Activated CD4-positive, alpha-beta T cell treated with anti-CD3 and anti-CD28 coated beads, Interleukin-2, amount 50 U/mL, for 1 hour (primary cell): ENCODE data around the gene SPINK1.
"Not testable (repeated sequence)": the region's sequence is repeated elsewhere in the genome, so short reads cannot be mapped to it uniquely, and the experiment has no call there.

Experiments
- DNase-seq: peaks from one replicate; pipeline ENCODE4 v3.0.0-alpha.2; 2020

The SPINK1 gene

DNA sequence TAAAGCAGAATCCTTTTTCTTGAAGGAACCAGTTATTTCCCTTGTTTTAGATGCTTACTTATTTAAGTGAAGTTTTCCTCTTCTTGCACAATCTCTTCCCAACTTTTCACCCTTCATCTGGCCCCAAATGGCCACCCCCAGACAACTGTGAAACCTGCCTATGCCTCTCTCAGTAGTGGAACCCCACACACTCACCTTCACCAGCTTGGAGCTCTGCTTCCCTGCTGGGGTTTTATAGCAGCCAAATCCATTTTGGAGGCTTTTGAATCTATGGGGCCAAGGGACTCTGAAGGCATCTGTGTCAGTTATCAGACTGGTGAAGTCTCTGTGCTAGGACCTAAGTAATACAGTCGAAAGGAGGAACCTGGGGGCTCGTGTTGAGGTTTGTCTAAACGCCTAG, 22.9 kb upstream of the SPINK1 start:
- DNase-seq = no peak

DNA sequence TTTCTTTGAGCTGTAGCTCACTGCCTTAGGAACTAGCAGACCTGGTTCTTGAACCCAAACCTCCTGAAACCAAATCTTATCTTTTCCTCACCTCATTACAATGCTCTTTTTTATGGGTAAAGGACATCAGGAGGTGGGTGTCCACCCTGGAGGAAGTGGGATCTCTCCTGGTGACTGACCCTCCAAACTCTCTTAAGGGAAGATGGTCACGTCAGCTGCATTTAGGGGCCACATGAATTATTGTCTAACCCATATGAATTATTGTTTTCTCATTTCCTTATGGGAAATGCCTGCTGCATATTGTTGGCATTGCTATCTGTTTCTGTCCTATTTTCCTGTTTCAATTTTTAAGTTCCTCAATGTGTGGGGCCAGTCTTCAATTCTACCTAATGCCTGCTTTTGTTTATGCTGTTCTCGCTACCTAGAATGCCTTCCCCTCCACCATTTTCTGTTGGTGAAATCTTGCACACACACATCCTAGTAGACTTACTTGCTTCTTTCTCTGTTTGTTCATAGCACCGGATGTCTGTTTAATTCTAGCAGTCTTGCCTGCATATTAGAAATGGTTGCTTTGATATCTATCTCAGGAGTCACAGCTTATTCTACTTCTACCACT, 22.0 kb upstream of the SPINK1 start:
- no peak for DNase-seq

GRCh38 chr5:147852365-147852764, 20.9 kb upstream of the SPINK1 start:
- no peak for DNase-seq

DNA sequence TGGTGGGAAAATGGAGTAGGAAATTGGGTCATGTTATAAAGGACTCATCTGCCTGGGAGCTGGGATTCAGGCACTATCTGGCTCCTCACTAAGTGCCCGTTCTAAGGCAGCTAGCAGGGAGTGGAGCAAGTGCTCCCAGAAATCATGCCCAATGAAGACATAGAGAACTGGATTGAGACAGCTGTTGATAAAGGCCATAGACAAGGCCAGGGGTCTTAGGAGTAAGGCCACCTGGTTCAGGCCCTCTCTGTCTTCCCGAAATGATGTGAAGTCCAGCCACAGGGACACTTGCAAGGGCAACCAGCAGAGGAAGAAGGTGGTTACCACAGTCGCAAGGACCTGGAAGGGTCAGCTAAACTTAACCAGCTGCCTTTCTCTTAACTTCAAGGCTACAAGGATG, 20.1 kb upstream of the SPINK1 start:
- DNase-seq = no peak

DNA sequence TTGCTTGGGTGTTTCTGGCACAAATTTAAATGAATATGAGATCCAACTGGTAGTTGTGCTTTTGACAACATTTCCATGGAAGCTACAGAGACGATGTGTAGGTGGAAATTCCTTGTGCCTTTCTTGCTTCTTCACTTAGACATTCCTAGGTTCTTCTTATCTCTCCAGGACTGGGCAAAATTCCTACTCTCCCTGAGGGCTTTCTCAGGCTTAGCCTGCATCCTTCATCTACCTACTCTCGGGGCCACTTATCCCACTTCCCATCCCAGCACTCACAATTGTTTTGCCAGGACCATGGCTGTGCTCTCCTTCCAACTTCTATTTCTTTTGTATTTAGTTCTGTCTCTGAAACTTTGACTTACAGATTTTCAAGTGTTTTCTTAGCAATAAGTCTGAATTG, 17.8 kb upstream of the SPINK1 start:
- DNase-seq = no peak

- DNase-seq = no peak
Measured at GRCh38 chr5:147845618-147846017, 14.1 kb upstream of the SPINK1 start.

GRCh38 chr5:147844846-147845245, 13.4 kb upstream of the SPINK1 start:
- DNase-seq = no peak

DNA sequence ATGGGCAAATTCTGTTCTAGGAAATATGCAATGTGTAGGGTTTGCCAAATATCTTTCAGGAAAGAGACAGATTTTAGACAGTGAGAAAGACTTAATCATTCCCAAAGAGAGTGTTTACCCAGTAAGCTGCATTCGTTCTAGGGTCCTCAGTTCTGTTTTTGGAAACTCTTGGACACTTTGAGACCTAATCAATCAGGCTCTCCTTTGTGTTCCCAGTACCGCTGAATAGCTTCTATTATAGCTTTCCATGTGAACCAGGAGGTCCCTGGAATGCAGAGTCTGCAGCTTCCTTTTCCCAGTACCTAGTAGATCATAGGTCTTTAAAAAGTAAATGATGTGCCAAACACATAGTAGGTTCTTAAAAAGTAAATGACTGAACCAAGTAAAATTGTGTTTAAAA, 11.4 kb upstream of the SPINK1 start:
- DNase-seq = no peak

GRCh38 chr5:147836439-147836838, 5.0 kb upstream of the SPINK1 start:
- no peak for DNase-seq

GRCh38 chr5:147835386-147835798, 3.9 kb upstream of the SPINK1 start:
- no peak for DNase-seq

DNA sequence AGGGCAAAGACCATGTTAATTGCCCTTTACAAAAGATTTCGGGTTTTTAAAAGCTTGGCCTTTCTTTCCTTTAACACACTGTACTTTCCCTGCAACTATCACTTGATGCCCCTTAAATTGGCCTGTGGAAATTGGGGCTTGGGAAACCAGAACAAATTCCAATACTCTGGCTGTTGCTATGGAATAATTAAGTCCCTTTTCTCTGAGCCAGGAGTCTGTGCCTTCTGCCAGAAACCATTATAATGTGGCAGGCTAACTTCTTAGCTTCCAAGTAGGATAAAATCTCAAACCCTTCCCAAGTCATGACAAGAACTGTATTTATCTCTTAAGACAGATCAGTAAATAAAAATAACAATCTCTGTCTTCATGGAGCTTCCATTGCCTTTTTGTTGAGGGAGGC, 1.1 kb upstream of the SPINK1 start:
- DNase-seq = no peak

GRCh38 chr5:147830035-147830434, 1.4 kb downstream of the SPINK1 start:
- DNase-seq = no peak

- not testable (repeated sequence) for DNase-seq
Measured at GRCh38 chr5:147827017-147827416, 4.5 kb downstream of the SPINK1 start.

- DNase-seq = no peak
Measured at GRCh38 chr5:147826361-147826760, 5.1 kb downstream of the SPINK1 start.

GRCh38 chr5:147822686-147823491, 8.6 kb downstream of the SPINK1 start:
- peak; percentile 28 for DNase-seq

GRCh38 chr5:147822222-147822621, 9.2 kb downstream of the SPINK1 start:
- not testable (repeated sequence) for DNase-seq

GRCh38 chr5:147821766-147822165, 9.7 kb downstream of the SPINK1 start:
- no peak for DNase-seq

DNA sequence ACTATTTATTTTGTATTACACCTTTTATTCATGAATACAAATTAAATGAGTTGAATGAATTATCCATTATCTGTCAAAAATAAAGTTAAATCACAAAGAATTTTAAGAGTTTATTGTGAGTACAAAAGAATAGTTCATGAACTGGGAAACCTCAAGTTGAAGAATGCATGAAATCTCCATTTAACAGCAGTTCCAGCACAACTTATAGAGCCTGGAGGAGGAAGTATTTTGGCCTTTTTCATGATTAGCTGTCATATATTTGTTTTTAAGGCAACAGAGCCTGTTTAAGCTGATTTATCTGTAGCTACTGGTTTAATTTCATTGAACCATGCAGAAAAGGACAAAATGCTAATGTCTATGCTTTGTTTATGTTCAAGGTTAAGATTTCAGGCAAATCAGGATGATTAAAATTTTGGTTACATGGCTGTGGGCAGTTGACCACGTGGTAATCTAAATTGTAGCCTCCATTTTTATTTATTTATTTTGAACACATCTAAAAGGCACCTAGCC, 12.2 kb downstream of the SPINK1 start:
- DNase-seq = no peak

DNA sequence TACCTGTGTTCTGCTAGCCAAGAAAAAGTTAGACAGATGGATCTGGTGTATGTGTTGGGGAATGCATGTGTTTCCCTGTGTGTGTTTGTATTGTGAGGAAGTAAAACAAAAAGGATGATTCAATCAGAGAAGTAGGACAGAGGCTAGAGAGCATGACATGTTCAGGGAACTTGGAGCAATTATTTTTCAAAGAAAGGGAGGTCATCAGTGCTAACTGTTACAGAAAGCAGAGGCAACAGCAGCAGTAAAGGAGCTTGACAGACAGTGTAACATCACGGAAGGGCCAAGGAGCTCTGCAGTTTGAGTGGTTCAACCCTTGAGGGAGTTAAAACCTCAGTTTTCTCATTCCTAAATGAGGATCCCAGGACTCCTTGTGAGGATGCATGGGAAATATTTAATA, 13.2 kb downstream of the SPINK1 start:
- DNase-seq = no peak

- DNase-seq = no peak
Measured at GRCh38 chr5:147813696-147814095, 17.8 kb downstream of the SPINK1 start.

- DNase-seq = no peak
Measured at GRCh38 chr5:147809830-147810666, 21.4 kb downstream of the SPINK1 start.

GRCh38 chr5:147805030-147805454, 26.4 kb downstream of the SPINK1 start:
- no peak for DNase-seq

- DNase-seq = no peak
Measured at GRCh38 chr5:147804334-147804733, 27.1 kb downstream of the SPINK1 start.
